ENCODE measurements around the gene GABRG3.

DNA sequence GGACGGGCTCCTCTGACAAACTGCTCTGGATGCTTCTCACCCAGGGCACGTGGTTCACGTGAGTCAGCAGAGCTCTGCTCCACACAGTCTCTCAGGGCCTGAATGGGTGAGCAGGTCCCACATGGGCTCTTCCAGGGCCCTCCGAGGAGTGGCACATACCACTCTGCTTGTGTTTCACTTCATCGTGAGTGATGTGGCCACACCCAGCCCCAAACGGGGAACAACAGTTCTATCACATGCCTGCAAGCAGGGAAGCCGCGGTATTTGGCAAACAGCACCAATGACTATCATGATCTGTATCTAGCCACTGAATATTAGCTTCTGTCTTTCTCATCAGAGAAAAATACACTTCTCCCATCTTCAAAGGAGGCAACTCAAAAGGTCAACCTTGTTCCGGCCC lies 352.8 kb downstream of the GABRG3 start:
- TF ChIP-seq, protein P1, sequence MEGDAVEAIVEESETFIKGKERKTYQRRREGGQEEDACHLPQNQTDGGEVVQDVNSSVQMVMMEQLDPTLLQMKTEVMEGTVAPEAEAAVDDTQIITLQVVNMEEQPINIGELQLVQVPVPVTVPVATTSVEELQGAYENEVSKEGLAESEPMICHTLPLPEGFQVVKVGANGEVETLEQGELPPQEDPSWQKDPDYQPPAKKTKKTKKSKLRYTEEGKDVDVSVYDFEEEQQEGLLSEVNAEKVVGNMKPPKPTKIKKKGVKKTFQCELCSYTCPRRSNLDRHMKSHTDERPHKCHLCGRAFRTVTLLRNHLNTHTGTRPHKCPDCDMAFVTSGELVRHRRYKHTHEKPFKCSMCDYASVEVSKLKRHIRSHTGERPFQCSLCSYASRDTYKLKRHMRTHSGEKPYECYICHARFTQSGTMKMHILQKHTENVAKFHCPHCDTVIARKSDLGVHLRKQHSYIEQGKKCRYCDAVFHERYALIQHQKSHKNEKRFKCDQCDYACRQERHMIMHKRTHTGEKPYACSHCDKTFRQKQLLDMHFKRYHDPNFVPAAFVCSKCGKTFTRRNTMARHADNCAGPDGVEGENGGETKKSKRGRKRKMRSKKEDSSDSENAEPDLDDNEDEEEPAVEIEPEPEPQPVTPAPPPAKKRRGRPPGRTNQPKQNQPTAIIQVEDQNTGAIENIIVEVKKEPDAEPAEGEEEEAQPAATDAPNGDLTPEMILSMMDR (IDR thresholded peaks at IDR 0.05) = no peak
- TF ChIP-seq POLR2A (IDR thresholded peaks at IDR 0.05) = no peak

Measured in heart left ventricle (tissue), 13 donors.